ENCODE results near the gene AMN1.
"Not testable (repeated sequence)": the region's sequence is repeated elsewhere in the genome, so short reads cannot be mapped to it uniquely, and the experiment has no call there.

AMN1 gene

GRCh38 chr12:31672521-31672920 is 56.3 kb downstream of the AMN1 start:
- DNase-seq = no peak

DNA sequence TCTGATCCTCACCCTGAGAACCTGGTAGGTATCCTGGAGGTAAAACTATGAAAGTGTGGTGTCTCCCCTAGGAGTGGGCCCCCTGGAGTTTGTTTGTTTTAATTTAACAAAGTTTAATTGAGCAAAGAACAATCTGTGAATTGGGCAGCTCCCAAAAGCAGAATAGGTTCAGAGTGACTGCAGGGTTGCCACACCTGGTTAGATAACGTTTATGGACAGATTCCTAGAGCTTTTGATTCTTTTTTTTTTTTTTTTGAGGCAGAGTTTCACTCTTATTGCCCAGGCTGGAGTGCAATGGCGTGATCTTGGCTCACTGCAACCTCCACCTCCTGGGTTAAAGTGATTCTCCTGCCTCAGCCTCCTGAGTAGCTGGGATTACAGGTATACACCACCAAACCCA is 59.2 kb downstream of the AMN1 start:
- not testable (repeated sequence) for DNase-seq

GRCh38 chr12:31669020-31669419 is 59.8 kb downstream of the AMN1 start:
- DNase-seq = no peak

DNA sequence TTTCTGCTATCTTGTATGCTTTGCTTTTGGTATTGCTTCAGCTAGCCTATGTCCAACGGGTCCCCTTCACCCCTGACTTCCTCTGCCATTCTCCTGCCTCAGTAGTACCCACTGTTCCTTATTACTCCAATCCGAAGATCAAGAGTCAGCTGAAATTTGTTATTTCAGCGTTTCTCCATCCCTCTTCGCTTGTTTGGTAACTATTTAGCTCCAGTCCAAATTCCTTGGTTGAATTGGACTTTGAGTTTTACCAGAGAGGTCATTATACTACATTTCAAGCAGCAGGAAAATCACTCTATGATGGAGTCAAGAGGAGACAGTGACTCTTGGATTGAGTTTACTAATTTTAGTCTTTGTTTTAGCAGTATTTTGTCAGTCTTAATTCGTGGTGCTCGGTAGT is 64.8 kb downstream of the AMN1 start:
- no peak for DNase-seq

DNA sequence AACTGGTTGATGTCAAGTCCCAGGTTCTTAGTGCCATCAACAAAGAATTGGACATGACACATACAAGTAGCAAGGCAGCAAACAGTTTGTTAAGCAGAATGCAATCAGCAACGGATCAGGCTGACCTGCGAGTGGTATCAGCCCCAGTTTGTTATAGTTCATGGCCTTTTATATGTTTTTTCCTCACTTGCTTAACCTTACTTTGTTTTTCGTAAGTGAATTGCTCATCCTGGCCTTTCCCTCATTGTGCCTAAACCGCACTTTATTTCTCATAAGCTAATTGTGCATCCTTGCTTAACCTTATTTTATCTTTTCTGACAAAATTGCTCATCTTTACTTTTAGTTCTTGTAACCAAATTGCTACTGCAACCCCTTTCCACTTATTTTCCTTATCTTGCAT is 65.2 kb downstream of the AMN1 start:
- DNase-seq = no peak

DNA sequence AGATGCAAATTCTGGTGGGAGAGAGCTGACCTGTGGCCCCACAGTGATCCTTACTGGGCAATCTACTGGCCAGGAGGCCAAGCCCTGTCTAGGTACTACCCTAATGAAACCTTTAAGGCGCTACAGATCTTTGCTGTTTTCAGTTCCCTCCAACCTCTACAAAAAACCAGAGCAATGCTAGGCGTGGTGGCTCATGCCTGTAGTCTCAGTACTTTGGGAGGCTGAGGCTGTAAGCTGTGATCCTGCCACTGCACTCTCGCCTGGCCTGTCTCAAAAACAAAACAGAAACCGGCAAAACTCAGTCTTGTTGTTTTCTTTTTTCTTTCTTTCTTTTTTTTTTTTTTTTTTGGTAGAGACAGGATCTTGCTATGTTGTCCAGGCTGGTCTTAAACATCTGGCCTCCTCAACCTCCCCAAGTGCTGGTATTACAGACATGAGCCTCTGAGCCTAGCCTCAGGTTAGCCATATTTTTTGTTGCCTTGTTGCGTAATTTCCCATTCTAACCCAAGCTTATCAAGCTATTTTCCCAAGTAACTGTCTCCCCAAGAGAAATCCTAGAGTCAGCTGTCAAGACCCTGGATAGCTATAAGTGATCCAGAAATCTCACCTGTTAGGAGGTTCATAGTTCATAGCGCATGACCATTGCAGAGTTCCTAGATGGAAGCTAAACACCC is 66.5 kb downstream of the AMN1 start:
- DNase-seq = no peak

- peak; percentile 99 for DNase-seq
Measured at GRCh38 chr12:31659087-31659942, 69.5 kb downstream of the AMN1 start, which contains the start of gene ETFBKMT. ETFBKMT (plus strand) TSS chr12:31659688; CDS start chr12:31661954, 2,266 bp downstream.

- no peak for DNase-seq
Measured at GRCh38 chr12:31658471-31659086, 70.2 kb downstream of the AMN1 start.

- DNase-seq = no peak
Measured at GRCh38 chr12:31655792-31656191, 73.0 kb downstream of the AMN1 start.

GRCh38 chr12:31655208-31655607 is 73.6 kb downstream of the AMN1 start:
- peak; percentile 72 for DNase-seq

DNA sequence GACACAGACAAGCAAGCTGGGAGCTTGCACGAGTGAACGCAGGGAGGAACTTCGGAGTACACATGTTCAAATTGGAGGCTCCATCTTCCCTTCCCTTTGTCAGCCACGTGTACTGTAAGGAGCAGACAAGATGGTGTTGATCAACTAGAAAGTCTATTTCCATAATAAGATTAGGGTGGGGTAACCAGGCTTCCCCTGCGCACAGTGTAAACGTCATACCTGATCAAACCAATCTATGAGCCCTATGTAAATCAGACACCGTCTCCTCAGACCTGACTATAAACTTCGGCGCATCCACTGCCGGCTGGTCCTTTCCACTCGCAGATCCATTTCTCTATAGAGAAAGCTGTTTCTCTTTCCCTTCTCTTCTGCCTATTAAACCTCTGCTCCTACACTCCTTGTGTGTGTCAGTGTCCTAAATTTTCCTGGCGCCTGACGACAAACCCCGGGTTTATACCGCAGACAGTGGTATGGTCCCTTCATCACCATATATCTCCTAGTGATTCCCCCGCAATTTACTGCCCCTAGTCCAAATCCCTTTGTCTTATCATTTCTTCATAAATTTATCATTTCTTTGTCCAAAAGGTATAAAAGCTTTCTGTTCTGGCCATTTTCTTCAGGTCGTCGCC is 76.8 kb downstream of the AMN1 start:
- DNase-seq = no peak

DNA sequence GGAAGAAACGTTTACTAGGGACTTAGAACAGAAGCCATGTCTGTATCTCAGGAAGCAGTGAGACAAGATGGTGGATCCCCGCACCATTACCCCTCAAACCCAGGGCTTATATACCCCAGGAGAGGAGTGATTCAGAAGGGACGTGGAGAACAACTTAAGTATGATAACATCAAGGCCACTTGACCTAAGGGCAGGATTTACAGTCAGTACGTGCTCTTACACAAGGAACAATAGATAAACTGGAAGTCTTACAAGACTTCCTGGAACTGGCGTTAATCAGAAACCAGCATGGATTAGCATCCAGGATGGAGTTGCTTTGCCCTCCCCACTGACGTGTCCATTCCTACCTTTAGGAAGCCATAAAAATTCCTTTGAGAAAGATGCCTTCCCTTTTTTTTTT is 77.9 kb downstream of the AMN1 start:
- peak; percentile 82 for DNase-seq

GRCh38 chr12:31647086-31647491 is 81.7 kb downstream of the AMN1 start:
- DNase-seq = peak; percentile 94

DNA sequence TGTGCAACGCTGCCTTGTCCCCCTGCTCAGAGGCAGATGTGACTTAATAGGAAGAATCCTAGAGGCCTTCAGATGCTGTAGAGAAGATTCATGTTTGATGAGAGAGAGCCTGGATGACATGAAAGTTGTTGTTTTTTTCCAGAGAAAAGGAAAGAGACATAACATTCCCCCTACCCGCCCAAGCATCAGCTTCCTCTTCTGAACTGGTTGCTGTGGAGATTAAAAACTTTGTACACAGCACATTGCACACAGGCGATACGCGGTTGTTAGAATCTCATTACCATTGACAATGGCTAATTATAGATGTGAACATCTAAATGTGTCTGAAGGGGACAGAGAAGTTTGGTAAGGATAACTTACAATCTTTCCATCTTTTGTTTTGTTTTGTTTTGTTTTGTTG is 82.9 kb downstream of the AMN1 start:
- peak; percentile 22 for DNase-seq

- no peak for DNase-seq
Measured at GRCh38 chr12:31644536-31644935, 84.3 kb downstream of the AMN1 start.

DNA sequence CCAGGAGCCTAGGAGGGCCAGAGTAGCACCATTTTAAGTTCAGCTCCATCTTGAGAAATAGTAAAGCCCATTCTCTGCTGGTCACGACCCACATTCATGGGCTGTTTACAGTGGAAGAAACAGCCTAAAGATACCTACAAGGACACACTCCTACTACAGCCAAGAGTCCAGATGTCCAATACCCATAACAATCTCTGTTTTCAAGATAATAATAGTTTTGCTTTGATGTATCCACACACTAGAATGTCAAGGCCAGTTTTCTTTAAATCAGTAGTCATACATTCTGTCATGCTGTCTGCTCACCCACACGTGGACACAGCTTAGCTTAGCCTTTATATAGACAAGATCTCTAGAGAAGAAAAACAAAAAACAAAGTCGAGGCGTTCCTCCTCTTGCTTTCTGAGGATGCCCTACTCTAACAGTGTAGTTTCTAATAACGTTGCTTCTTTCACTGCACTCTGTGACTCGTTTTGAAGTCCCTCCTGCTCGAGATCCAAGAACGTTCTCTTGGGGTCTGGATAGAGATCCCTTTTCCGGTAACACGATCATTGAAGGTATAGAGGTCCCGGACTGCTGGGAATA is 87.2 kb downstream of the AMN1 start:
- DNase-seq = no peak

- DNase-seq = no peak
Measured at GRCh38 chr12:31634620-31635019, 94.2 kb downstream of the AMN1 start.

DNA sequence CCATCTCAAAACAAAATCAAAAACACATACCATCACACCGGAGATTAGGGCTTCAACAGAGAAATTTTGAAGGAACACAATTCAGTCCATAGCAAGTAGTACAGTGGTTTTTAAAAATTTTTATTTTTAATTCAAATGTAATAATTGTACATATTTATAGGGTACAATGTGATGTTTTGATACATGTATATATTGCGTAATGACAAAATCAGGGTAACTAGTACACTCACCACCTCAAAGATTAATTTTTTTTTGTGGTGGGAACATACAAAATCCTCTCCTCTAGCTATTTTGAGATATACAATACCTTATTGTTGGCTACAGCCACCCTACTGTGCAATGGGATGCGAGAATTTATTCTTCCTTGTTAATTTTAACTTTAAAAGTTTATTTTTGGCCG is 95.4 kb downstream of the AMN1 start:
- peak; percentile 4 for DNase-seq

GRCh38 chr12:31631809-31632208 is 97.0 kb downstream of the AMN1 start:
- no peak for DNase-seq

DNA sequence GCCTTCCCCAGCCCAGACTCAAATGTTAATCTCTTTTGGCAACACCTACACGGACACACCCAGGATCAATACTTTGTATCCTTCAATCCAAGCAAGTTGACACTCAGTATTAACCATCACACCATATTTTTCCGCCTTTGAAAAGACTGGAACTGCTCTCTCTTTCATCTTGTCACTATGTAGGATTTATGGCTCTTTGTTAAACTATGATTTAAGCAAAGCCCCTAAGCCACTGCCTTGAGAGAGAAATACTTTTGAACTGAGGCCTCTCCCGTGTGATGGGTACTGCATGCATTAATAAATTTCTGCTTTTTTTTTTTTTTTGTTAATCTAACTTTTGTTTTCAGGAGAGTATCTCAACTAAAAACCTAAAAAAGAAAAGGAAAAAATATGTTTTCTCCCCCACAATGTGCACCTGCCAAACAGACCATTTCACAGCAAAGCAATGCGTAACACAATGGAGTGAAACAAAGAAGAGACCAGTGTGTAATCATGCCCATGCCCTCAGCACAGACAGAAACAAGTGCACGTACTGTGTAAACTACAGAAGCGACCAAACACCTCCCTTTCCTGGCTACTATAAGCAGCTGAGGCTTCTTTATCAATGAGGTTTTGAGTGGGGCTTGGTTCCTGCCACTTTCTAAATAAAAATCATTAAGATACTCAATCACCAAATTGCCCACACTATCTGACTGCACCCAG is 97.6 kb downstream of the AMN1 start:
- DNase-seq = peak; percentile 7

DNA sequence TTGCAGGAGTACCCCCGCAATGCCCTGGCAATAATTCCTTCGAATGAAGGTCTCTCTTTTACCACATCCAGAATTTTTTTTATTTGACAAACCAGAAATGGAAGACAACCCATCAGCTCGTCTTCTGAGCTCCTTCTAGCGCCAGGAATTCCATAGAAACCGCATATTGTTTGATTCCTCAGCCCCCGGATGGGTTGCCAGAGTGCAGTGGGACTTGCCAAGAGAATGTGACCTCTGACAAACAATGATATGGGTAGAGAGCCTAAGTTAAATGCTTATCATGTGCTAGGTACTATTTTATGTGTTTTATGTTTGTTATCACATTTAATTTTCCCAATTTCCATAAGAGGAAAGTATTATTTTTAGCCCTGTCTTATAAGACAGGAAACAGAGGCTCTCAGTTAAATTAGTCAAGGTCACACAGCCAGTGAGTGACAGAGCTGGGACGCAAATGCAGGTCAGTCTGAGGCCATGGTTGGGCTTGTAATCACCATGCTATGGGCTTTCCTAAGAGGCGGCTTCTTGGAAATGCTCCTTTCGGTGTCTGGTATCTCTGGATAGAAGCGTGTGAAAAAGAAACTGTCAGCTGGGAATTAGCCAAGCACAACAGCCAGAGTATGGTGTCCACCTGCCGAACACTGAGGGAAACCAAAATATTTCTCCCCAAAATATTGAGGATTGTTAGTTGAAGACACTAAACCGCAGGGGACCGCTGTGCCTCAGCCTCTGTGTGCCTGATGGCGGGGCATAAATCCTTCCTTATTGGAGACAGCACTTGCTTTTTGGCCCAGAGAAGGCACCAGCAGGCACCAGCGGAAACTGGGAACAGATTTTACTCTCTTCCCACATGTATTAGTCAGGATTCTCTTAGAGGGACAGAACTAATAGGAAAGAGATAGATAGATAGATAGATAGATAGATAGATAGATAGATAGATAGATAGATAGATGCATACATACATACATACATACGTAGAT is 98.8 kb downstream of the AMN1 start:
- peak; percentile 46 for DNase-seq

Data from islet precursor cell (in vitro differentiated cells).